Panc1 (cell line): ENCODE results near the gene TEKT3.

ENCODE experiments used
- POLR2AphosphoS5 ChIP-seq: IDR thresholded peaks from 2 replicates; pipeline ENCODE4 v1.6.1; 2012; ENCODE audit warnings: mild to moderate bottlenecking, low read depth, low read length, moderate library complexity
- TF ChIP-seq, protein P1 (sequence below): fragments of 450-650 bp; IDR thresholded peaks from 2 replicates; pipeline ENCODE4 v1.5.1; 2017; ENCODE audit warnings: mild to moderate bottlenecking
- TF ChIP-seq, protein P2 (sequence below), 2 experiments: IDR thresholded peaks; 2 replicates each; pipeline ENCODE4 v1.6.1; 2011 to 2012; ENCODE audit warnings: low read depth in 2 of 2, control low read depth in 1 of 2, low read length in 1 of 2, mild to moderate bottlenecking in 1 of 2, moderate library complexity in 1 of 2; ENCODE audit not compliant: insufficient read depth in 1 of 2

DNA sequence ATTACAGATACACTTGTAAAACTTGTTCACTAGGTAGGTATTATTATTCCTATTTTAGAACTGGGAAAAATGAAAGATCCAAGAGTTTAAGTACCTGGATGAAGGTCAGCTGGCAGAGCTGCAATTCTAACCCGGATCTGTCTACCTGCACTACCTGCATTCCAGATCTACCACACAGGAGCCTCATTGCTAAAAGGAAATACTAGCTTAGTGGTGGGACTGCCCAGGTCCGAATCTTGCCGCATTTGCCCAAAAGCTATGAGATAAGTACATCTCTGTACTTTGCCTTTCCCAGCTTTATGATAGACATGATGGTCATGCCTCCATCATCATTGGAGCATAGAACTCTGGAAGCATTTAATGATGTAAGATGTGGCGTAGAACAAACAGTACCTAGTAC lies 36.8 kb upstream of the TEKT3 start:
- TF ChIP-seq, protein P1, sequence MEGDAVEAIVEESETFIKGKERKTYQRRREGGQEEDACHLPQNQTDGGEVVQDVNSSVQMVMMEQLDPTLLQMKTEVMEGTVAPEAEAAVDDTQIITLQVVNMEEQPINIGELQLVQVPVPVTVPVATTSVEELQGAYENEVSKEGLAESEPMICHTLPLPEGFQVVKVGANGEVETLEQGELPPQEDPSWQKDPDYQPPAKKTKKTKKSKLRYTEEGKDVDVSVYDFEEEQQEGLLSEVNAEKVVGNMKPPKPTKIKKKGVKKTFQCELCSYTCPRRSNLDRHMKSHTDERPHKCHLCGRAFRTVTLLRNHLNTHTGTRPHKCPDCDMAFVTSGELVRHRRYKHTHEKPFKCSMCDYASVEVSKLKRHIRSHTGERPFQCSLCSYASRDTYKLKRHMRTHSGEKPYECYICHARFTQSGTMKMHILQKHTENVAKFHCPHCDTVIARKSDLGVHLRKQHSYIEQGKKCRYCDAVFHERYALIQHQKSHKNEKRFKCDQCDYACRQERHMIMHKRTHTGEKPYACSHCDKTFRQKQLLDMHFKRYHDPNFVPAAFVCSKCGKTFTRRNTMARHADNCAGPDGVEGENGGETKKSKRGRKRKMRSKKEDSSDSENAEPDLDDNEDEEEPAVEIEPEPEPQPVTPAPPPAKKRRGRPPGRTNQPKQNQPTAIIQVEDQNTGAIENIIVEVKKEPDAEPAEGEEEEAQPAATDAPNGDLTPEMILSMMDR = no peak
- no peak for TF ChIP-seq POLR2AphosphoS5
- TF ChIP-seq, protein P2, sequence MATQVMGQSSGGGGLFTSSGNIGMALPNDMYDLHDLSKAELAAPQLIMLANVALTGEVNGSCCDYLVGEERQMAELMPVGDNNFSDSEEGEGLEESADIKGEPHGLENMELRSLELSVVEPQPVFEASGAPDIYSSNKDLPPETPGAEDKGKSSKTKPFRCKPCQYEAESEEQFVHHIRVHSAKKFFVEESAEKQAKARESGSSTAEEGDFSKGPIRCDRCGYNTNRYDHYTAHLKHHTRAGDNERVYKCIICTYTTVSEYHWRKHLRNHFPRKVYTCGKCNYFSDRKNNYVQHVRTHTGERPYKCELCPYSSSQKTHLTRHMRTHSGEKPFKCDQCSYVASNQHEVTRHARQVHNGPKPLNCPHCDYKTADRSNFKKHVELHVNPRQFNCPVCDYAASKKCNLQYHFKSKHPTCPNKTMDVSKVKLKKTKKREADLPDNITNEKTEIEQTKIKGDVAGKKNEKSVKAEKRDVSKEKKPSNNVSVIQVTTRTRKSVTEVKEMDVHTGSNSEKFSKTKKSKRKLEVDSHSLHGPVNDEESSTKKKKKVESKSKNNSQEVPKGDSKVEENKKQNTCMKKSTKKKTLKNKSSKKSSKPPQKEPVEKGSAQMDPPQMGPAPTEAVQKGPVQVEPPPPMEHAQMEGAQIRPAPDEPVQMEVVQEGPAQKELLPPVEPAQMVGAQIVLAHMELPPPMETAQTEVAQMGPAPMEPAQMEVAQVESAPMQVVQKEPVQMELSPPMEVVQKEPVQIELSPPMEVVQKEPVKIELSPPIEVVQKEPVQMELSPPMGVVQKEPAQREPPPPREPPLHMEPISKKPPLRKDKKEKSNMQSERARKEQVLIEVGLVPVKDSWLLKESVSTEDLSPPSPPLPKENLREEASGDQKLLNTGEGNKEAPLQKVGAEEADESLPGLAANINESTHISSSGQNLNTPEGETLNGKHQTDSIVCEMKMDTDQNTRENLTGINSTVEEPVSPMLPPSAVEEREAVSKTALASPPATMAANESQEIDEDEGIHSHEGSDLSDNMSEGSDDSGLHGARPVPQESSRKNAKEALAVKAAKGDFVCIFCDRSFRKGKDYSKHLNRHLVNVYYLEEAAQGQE (IDR thresholded peaks at IDR 0.05; ENCODE audit: insufficient read depth in 1 of 2, low read depth in 2 of 2, low read length in 1 of 2) = no peak
